GM23338 (cell line): ENCODE data around the gene TTC8. TPM values are rescaled to one million over a fixed set of nuclear protein-coding genes. Genes with fewer than 3 reads are reported as not detected.
A peak's percentile ranks its signal among the peaks of the same experiment; 100 is the strongest.

ENCODE experiments used
- ATAC-seq: fragments of 200-7000 bp; cut with Tn5 transposase; 3 replicates; pipeline ENCODE4 v1.9.1; 2020
- DNase-seq: peaks from one replicate; pipeline ENCODE4 v3.0.0-alpha.2; 2015; ENCODE audit warnings: low spot score
- H2AFZ ChIP-seq: fragments of 200-600 bp; sonication (generic); 2 replicates; pipeline ENCODE4 v1.8.0; 2016; ENCODE audit warnings: antibody characterized with exemption, mild to moderate bottlenecking, moderate library complexity
- H3F3A ChIP-seq: fragments of 200-600 bp; sonication (generic); replicated peaks from 2 replicates; pipeline ENCODE4 v1.8.0; 2017; ENCODE audit warnings: antibody characterized with exemption, mixed run types, low read depth
- H3K27ac ChIP-seq: fragments of 200-600 bp; sonication (generic); 2 replicates; pipeline ENCODE4 v1.6.1; 2016; ENCODE audit warnings: low read depth
- H3K27me3 ChIP-seq: fragments of 200-600 bp; sonication (generic); 2 replicates; pipeline ENCODE4 v1.8.0; 2016; ENCODE audit warnings: mild to moderate bottlenecking, mixed run types, moderate library complexity; ENCODE audit not compliant: insufficient read depth
- H3K36me3 ChIP-seq: fragments of 200-600 bp; sonication (generic); 2 replicates; pipeline ENCODE4 v1.8.0; 2016; ENCODE audit warnings: mild to moderate bottlenecking; ENCODE audit not compliant: insufficient read depth
- H3K4me1 ChIP-seq: fragments of 200-600 bp; sonication (generic); 2 replicates; pipeline ENCODE4 v1.8.0; 2016; ENCODE audit warnings: mild to moderate bottlenecking, moderate library complexity; ENCODE audit not compliant: insufficient read depth
- H3K4me2 ChIP-seq: fragments of 200-600 bp; sonication (generic); 2 replicates; pipeline ENCODE4 v1.7.1; 2017; ENCODE audit warnings: mixed run types
- H3K4me3 ChIP-seq: fragments of 200-600 bp; sonication (generic); 2 replicates; pipeline ENCODE4 v1.6.1; 2016; ENCODE audit warnings: mixed run types
- H3K79me2 ChIP-seq: fragments of 200-600 bp; sonication (generic); replicated peaks from 2 replicates; pipeline ENCODE4 v1.8.0; 2017; ENCODE audit warnings: mild to moderate bottlenecking; ENCODE audit not compliant: insufficient read depth
- H3K9me2 ChIP-seq: fragments of 200-600 bp; sonication (generic); 2 replicates; pipeline ENCODE4 v1.8.0; 2017; ENCODE audit not compliant: insufficient read depth
- H4K20me1 ChIP-seq: fragments of 200-600 bp; sonication (generic); replicated peaks from 2 replicates; pipeline ENCODE4 v1.8.0; 2017; ENCODE audit warnings: mild to moderate bottlenecking; ENCODE audit not compliant: insufficient read depth
- H3K27ac Mint-ChIP-seq: 2 replicates; pipeline ENCODE4 v1.8.0; 2020; ENCODE audit warnings: inconsistent platforms, mild to moderate bottlenecking, moderate library complexity, mixed read lengths
- H3K27me3 Mint-ChIP-seq: 3 replicates; pipeline ENCODE4 v1.8.0; 2022; ENCODE audit warnings: low read depth, mild to moderate bottlenecking, moderate library complexity, mixed read lengths, inconsistent platforms; ENCODE audit not compliant: insufficient read depth, poor library complexity
- H3K36me3 Mint-ChIP-seq: 3 replicates; pipeline ENCODE4 v1.8.0; 2021; ENCODE audit warnings: low read depth, mild to moderate bottlenecking, inconsistent platforms, moderate library complexity, mixed read lengths
- H3K4me1 Mint-ChIP-seq: 3 replicates; pipeline ENCODE4 v1.8.0; 2020; ENCODE audit warnings: mild to moderate bottlenecking, inconsistent platforms, mixed read lengths
- H3K4me3 Mint-ChIP-seq: 3 replicates; pipeline ENCODE4 v1.8.0; 2021; ENCODE audit warnings: moderate library complexity, mild to moderate bottlenecking, inconsistent platforms, mixed read lengths
- H3K9me3 Mint-ChIP-seq: 3 replicates; pipeline ENCODE4 v1.8.0; 2020; ENCODE audit warnings: moderate library complexity, mild to moderate bottlenecking, inconsistent platforms, mixed read lengths
- CTCF ChIP-seq, 2 experiments: fragments of 200-600 bp in 1 of 2; sonication (generic) in 1 of 2; conservative IDR thresholded peaks; 2 replicates each; pipeline versions ENCODE4 v1.5.1 to v1.6.1; 2016 to 2017; ENCODE audit warnings: antibody characterized with exemption in 2 of 2, low read depth in 2 of 2, mild to moderate bottlenecking in 2 of 2, moderate library complexity in 1 of 2
- JUNB ChIP-seq: IDR thresholded peaks from one replicate; pipeline ENCODE4 v1.6.1; 2016; ENCODE audit warnings: antibody characterized with exemption; ENCODE audit not compliant: unreplicated experiment
- NANOG ChIP-seq: IDR thresholded peaks from 2 replicates; pipeline ENCODE4 v1.6.1; 2016; ENCODE audit warnings: antibody characterized with exemption, borderline replicate concordance
- POLR2AphosphoS5 ChIP-seq: IDR thresholded peaks from 2 replicates; pipeline ENCODE4 v1.6.1; 2016; ENCODE audit warnings: antibody characterized with exemption, low read depth
- REST ChIP-seq: IDR thresholded peaks from one replicate; pipeline ENCODE4 v1.6.1; 2018; ENCODE audit warnings: antibody characterized with exemption; ENCODE audit not compliant: unreplicated experiment
- STAT1 ChIP-seq: IDR thresholded peaks from one replicate; pipeline ENCODE4 v1.6.1; 2016; ENCODE audit warnings: antibody characterized with exemption; ENCODE audit not compliant: unreplicated experiment
- ZNF462 ChIP-seq: fragments of 250-450 bp; sonication (Bioruptor Pico); IDR thresholded peaks from 2 replicates; pipeline ENCODE4 v1.5.0; 2020; ENCODE audit warnings: mild to moderate bottlenecking, moderate library complexity
- polyA plus RNA-seq: library from polyadenylated mRNA; unstranded; fragments of >200 nt; fragmentation: Nextera tagmentation; extraction: Ambion mirVana; gene quantifications from 2 replicates; pipeline ENCODE4 v1.2.1, GENCODE V29; 2016
- total RNA-seq: library from RNA; depleted of rRNA; stranded (reverse); fragments of >200 nt; shearing (Covaris generic); gene quantifications from 2 replicates; pipeline ENCODE4 v1.2.3, GENCODE V29; 2014
- TF ChIP-seq, protein P1 (sequence below): IDR thresholded peaks from 2 replicates; pipeline ENCODE4 v1.6.1; 2016; ENCODE audit warnings: antibody characterized with exemption

The TTC8 gene
- total and polyA plus RNA-seq, 2 experiments from 2014 or later = 7.5 to 10.5 TPM

GRCh38 chr14:88866305-88866704 is 41.9 kb downstream of the TTC8 start:
- TF ChIP-seq, protein P1, sequence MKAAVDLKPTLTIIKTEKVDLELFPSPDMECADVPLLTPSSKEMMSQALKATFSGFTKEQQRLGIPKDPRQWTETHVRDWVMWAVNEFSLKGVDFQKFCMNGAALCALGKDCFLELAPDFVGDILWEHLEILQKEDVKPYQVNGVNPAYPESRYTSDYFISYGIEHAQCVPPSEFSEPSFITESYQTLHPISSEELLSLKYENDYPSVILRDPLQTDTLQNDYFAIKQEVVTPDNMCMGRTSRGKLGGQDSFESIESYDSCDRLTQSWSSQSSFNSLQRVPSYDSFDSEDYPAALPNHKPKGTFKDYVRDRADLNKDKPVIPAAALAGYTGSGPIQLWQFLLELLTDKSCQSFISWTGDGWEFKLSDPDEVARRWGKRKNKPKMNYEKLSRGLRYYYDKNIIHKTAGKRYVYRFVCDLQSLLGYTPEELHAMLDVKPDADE = no peak
- TF ChIP-seq NANOG = no peak
- TF ChIP-seq ZNF462 (CRISPR knock-in tag) = no peak
- TF ChIP-seq CTCF (conservative IDR thresholded peaks at IDR 0.05; ENCODE audit: low read depth in 2 of 2) = peak; percentile 17 to 30; a peak in 1 of 4 replicates
- no peak for TF ChIP-seq REST
- no peak for TF ChIP-seq STAT1
- no peak for TF ChIP-seq JUNB
- TF ChIP-seq POLR2AphosphoS5 = no peak
- peaks cover 4% of the 10 kb centered on the region; the same call in 2 of the 3 replicates for H3K36me3 Mint-ChIP-seq
- Histone ChIP-seq H3K4me3 (no peak overlapping the region), H2AFZ (no peak overlapping the region), H4K20me1 (no peaks in the 10 kb centered on the region; the same call in 1 of the 2 replicates), H3K79me2 (no peaks in the 10 kb centered on the region), H3K4me2 (no peak overlapping the region), H3F3A (no peaks in the 10 kb centered on the region), H3K9me2 (no peaks in the 10 kb centered on the region), H3K36me3 (no peaks in the 10 kb centered on the region), H3K4me1 (no peaks in the 10 kb centered on the region), H3K27me3 (no peaks in the 10 kb centered on the region), H3K27ac (no peak overlapping the region)
- H3K9me3 Mint-ChIP-seq = no peaks in the 10 kb centered on the region
- ATAC-seq (peak; percentile 31; the same call in 2 of the 3 replicates), DNase-seq (peak; percentile 27)
- H3K4me1 Mint-ChIP-seq = peaks cover 5% of the 10 kb centered on the region; the same call in 1 of the 3 replicates
- no peak overlapping the region for H3K4me3 Mint-ChIP-seq
- H3K27me3 Mint-ChIP-seq = no peaks in the 10 kb centered on the region
- no peak overlapping the region for H3K27ac Mint-ChIP-seq
